Liver (tissue), 9 donors: ENCODE measurements around the gene SLC9A6. TPM values are rescaled to one million over a fixed set of nuclear protein-coding genes. Genes with fewer than 3 reads are reported as not detected.

Experiments
- DNase-seq: peaks from one replicate; pipeline ENCODE4 v3.0.0-alpha.2; 2017; ENCODE audit warnings: low spot score
- H3K27ac ChIP-seq, 2 donors: one replicate each; pipeline ENCODE4 v1.7.0; 2013; ENCODE audit warnings: inconsistent platforms in 2 of 2, low read length in 2 of 2, control low read depth in 1 of 2, low read depth in 1 of 2, mild to moderate bottlenecking in 1 of 2
- H3K27me3 ChIP-seq, 4 donors: one replicate each; pipeline versions ENCODE4 v1.6.1 to v1.7.0; 2013; ENCODE audit warnings: low read length in 3 of 4, inconsistent platforms in 1 of 4, mild to moderate bottlenecking in 1 of 4, moderate library complexity in 1 of 4; ENCODE audit not compliant: control insufficient read depth in 4 of 4, insufficient read depth in 4 of 4
- H3K36me3 ChIP-seq, 4 donors: one replicate each; pipeline versions ENCODE4 v1.6.1 to v1.7.0; 2013; ENCODE audit warnings: low read length in 3 of 4, mild to moderate bottlenecking in 3 of 4, low read depth in 1 of 4, moderate library complexity in 1 of 4; ENCODE audit not compliant: control insufficient read depth in 4 of 4, insufficient read depth in 3 of 4
- H3K4me1 ChIP-seq, 4 donors: one replicate each; pipeline versions ENCODE4 v1.6.1 to v1.7.0; 2013; ENCODE audit warnings: low read length in 3 of 4, mild to moderate bottlenecking in 3 of 4, moderate library complexity in 1 of 4; ENCODE audit not compliant: control insufficient read depth in 4 of 4, insufficient read depth in 4 of 4
- H3K4me3 ChIP-seq, 3 donors: one replicate each; pipeline versions ENCODE4 v1.6.1 to v1.7.0; 2013; ENCODE audit warnings: low read length in 3 of 3, control low read depth in 1 of 3, low read depth in 1 of 3, mild to moderate bottlenecking in 1 of 3
- H3K9ac ChIP-seq, 2 donors: one replicate each; pipeline ENCODE4 v1.7.0; 2013; ENCODE audit warnings: low read length in 2 of 2, mild to moderate bottlenecking in 2 of 2, moderate library complexity in 2 of 2, control low read depth in 1 of 2, low read depth in 1 of 2
- H3K9me3 ChIP-seq, 4 donors: one replicate each; pipeline versions ENCODE4 v1.6.1 to v1.7.0; 2013; ENCODE audit warnings: low read length in 3 of 4; ENCODE audit not compliant: control insufficient read depth in 4 of 4
- FOXA1 ChIP-seq: IDR thresholded peaks from 2 replicates; pipeline ENCODE4 v1.6.1; 2016; ENCODE audit warnings: antibody characterized with exemption
- FOXA2 ChIP-seq: IDR thresholded peaks from 2 replicates; pipeline ENCODE4 v1.6.1; 2016; ENCODE audit warnings: antibody characterized with exemption
- GABPA ChIP-seq, 2 donors: IDR thresholded peaks in 1 of 2; conservative IDR thresholded peaks in 1 of 2; 2 replicates each; pipeline ENCODE4 v1.6.1; 2016; ENCODE audit warnings: antibody characterized with exemption in 2 of 2, mild to moderate bottlenecking in 1 of 2, moderate library complexity in 1 of 2
- HNF4A ChIP-seq, 2 donors: conservative IDR thresholded peaks; 2 replicates each; pipeline ENCODE4 v1.6.1; 2016; ENCODE audit warnings: antibody characterized with exemption in 2 of 2, mild to moderate bottlenecking in 2 of 2
- HNF4G ChIP-seq: IDR thresholded peaks from 2 replicates; pipeline ENCODE4 v1.6.1; 2016; ENCODE audit warnings: antibody characterized with exemption
- JUND ChIP-seq, 2 donors: IDR thresholded peaks; 2 replicates each; pipeline ENCODE4 v1.6.1; 2016; ENCODE audit warnings: antibody characterized with exemption in 2 of 2
- NR2F2 ChIP-seq: IDR thresholded peaks from 2 replicates; pipeline ENCODE4 v1.6.1; 2016; ENCODE audit warnings: antibody characterized with exemption
- RAD21 ChIP-seq, 2 donors: IDR thresholded peaks; 2 replicates each; pipeline ENCODE4 v1.6.1; 2016; ENCODE audit warnings: antibody characterized with exemption in 2 of 2, mild to moderate bottlenecking in 2 of 2
- RXRA ChIP-seq, 2 donors: IDR thresholded peaks; 2 replicates each; pipeline ENCODE4 v1.6.1; 2017 to 2018; ENCODE audit warnings: antibody characterized with exemption in 2 of 2, mild to moderate bottlenecking in 1 of 2
- SP1 ChIP-seq: IDR thresholded peaks from 2 replicates; pipeline ENCODE4 v1.6.1; 2018; ENCODE audit warnings: antibody characterized with exemption, mild to moderate bottlenecking
- TAF1 ChIP-seq: conservative IDR thresholded peaks from 2 replicates; pipeline ENCODE4 v1.6.1; 2016; ENCODE audit warnings: antibody characterized with exemption, mild to moderate bottlenecking
- YY1 ChIP-seq: IDR thresholded peaks from 2 replicates; pipeline ENCODE4 v1.6.1; 2016; ENCODE audit warnings: antibody characterized with exemption, mild to moderate bottlenecking
- WGBS: extraction: QIAGEN DNeasy Blood & Tissue Kit; methylation state at CpG from one replicate; pipeline ENCODE4 v1.1.7; 2013; 5-methylcytosine and 5-hydroxymethylcytosine counted together
- polyA plus RNA-seq, 2 donors: library from polyadenylated mRNA; stranded (reverse) in 1 of 2; unstranded in 1 of 2; fragments of 200-250 nt in 1 of 2; fragments of >200 nt in 1 of 2; fragmentation: Nextera tagmentation in 1 of 2; extraction: Ambion mirVana in 1 of 2; gene quantifications; one replicate each; pipeline versions ENCODE4 v1.2.1 to v1.2.3, GENCODE V29; 2013 to 2015
- total RNA-seq, 2 donors: library from RNA; depleted of rRNA; stranded (reverse); fragments of >200 nt; gene quantifications; one replicate each; pipeline ENCODE4 v1.2.3, GENCODE V29; 2014
- TF ChIP-seq, protein P1 (sequence below): IDR thresholded peaks from 2 replicates; pipeline ENCODE4 v1.6.1; 2016; ENCODE audit warnings: antibody characterized with exemption
- TF ChIP-seq, protein P2 (sequence below): IDR thresholded peaks from 2 replicates; pipeline ENCODE4 v1.6.1; 2016; ENCODE audit warnings: antibody characterized with exemption
- TF ChIP-seq, protein P3 (sequence below): IDR thresholded peaks from 2 replicates; pipeline ENCODE4 v1.6.1; 2016; ENCODE audit warnings: antibody characterized with exemption, mild to moderate bottlenecking
- TF ChIP-seq, protein P4 (sequence below): fragments of 150-350 bp; IDR thresholded peaks from 2 replicates; pipeline ENCODE4 v1.5.1; 2017; ENCODE audit warnings: improper control_type of control experiment, low read depth, low read length; ENCODE audit not compliant: missing input control
- donor health status: healthy.
- donor health status: healthy.
- donor health status: healthy.
- donor health status: healthy.
- donor health status: healthy.

SLC9A6 gene
- total and polyA plus RNA-seq, 4 donors = 2.1 to 8.8 (median 5.6) TPM

GRCh38 chrX:136034668-136035067 lies 49.4 kb downstream of the SLC9A6 start:
- DNase-seq = no peak
- Histone ChIP-seq H3K4me3 (no peak overlapping the region), H3K4me1 (no peaks in the 10 kb centered on the region), H3K27me3 (no peaks in the 10 kb centered on the region), H3K9me3 (no peaks in the 10 kb centered on the region), H3K36me3 (no peaks in the 10 kb centered on the region), H3K9ac (no peak overlapping the region), H3K27ac (no peak overlapping the region)
- TF ChIP-seq, protein P1, sequence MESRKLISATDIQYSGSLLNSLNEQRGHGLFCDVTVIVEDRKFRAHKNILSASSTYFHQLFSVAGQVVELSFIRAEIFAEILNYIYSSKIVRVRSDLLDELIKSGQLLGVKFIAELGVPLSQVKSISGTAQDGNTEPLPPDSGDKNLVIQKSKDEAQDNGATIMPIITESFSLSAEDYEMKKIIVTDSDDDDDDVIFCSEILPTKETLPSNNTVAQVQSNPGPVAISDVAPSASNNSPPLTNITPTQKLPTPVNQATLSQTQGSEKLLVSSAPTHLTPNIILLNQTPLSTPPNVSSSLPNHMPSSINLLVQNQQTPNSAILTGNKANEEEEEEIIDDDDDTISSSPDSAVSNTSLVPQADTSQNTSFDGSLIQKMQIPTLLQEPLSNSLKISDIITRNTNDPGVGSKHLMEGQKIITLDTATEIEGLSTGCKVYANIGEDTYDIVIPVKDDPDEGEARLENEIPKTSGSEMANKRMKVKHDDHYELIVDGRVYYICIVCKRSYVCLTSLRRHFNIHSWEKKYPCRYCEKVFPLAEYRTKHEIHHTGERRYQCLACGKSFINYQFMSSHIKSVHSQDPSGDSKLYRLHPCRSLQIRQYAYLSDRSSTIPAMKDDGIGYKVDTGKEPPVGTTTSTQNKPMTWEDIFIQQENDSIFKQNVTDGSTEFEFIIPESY = no peak
- no peak for TF ChIP-seq FOXA1
- TF ChIP-seq SP1 = no peak
- TF ChIP-seq RXRA (IDR thresholded peaks at IDR 0.05) = no peak
- 86% methylated on average over 1 of the region's 1 CpG for WGBS

GRCh38 chrX:136035663-136036062 lies 50.4 kb downstream of the SLC9A6 start:
- Histone ChIP-seq H3K36me3 (no peaks in the 10 kb centered on the region), H3K27me3 (no peaks in the 10 kb centered on the region), H3K9me3 (no peaks in the 10 kb centered on the region), H3K4me1 (no peaks in the 10 kb centered on the region), H3K27ac (no peak overlapping the region), H3K4me3 (no peak overlapping the region), H3K9ac (no peak overlapping the region)
- no peak for DNase-seq
- 86% methylated on average over 1 of the region's 1 CpG for WGBS
- no peak for TF ChIP-seq FOXA1
- TF ChIP-seq TAF1 = no peak
- TF ChIP-seq HNF4G = no peak
- TF ChIP-seq, protein P2, sequence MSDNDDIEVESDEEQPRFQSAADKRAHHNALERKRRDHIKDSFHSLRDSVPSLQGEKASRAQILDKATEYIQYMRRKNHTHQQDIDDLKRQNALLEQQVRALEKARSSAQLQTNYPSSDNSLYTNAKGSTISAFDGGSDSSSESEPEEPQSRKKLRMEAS = no peak
- no peak for TF ChIP-seq HNF4A (conservative IDR thresholded peaks at IDR 0.05)
- no peak for TF ChIP-seq SP1
- TF ChIP-seq RXRA (IDR thresholded peaks at IDR 0.05) = no peak
- no peak for TF ChIP-seq YY1
- TF ChIP-seq, protein P3, sequence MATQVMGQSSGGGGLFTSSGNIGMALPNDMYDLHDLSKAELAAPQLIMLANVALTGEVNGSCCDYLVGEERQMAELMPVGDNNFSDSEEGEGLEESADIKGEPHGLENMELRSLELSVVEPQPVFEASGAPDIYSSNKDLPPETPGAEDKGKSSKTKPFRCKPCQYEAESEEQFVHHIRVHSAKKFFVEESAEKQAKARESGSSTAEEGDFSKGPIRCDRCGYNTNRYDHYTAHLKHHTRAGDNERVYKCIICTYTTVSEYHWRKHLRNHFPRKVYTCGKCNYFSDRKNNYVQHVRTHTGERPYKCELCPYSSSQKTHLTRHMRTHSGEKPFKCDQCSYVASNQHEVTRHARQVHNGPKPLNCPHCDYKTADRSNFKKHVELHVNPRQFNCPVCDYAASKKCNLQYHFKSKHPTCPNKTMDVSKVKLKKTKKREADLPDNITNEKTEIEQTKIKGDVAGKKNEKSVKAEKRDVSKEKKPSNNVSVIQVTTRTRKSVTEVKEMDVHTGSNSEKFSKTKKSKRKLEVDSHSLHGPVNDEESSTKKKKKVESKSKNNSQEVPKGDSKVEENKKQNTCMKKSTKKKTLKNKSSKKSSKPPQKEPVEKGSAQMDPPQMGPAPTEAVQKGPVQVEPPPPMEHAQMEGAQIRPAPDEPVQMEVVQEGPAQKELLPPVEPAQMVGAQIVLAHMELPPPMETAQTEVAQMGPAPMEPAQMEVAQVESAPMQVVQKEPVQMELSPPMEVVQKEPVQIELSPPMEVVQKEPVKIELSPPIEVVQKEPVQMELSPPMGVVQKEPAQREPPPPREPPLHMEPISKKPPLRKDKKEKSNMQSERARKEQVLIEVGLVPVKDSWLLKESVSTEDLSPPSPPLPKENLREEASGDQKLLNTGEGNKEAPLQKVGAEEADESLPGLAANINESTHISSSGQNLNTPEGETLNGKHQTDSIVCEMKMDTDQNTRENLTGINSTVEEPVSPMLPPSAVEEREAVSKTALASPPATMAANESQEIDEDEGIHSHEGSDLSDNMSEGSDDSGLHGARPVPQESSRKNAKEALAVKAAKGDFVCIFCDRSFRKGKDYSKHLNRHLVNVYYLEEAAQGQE = no peak
- no peak for TF ChIP-seq RAD21 (IDR thresholded peaks at IDR 0.05)
- TF ChIP-seq FOXA2 = no peak
- TF ChIP-seq, protein P1 = no peak
- TF ChIP-seq, protein P4, sequence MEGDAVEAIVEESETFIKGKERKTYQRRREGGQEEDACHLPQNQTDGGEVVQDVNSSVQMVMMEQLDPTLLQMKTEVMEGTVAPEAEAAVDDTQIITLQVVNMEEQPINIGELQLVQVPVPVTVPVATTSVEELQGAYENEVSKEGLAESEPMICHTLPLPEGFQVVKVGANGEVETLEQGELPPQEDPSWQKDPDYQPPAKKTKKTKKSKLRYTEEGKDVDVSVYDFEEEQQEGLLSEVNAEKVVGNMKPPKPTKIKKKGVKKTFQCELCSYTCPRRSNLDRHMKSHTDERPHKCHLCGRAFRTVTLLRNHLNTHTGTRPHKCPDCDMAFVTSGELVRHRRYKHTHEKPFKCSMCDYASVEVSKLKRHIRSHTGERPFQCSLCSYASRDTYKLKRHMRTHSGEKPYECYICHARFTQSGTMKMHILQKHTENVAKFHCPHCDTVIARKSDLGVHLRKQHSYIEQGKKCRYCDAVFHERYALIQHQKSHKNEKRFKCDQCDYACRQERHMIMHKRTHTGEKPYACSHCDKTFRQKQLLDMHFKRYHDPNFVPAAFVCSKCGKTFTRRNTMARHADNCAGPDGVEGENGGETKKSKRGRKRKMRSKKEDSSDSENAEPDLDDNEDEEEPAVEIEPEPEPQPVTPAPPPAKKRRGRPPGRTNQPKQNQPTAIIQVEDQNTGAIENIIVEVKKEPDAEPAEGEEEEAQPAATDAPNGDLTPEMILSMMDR = no peak
- no peak for TF ChIP-seq GABPA (IDR thresholded peaks at IDR 0.05 in 1 of 2, conservative IDR thresholded peaks at IDR 0.05 in 1 of 2)
- TF ChIP-seq JUND (IDR thresholded peaks at IDR 0.05) = no peak
- TF ChIP-seq NR2F2 = no peak
